ENCODE results near the gene FN3KRP. TPM values are rescaled to one million over a fixed set of nuclear protein-coding genes. Genes with fewer than 3 reads are reported as not detected.

The FN3KRP gene
- total and polyA plus RNA-seq, 4 donors, result 10.1 to 15.5 (median 11.0) TPM

- DNase-seq (ENCODE audit: low spot score), result no peak
- H3K27ac ChIP-seq (ENCODE audit: low read depth in 1 of 2, low read length in 2 of 2), result no peak overlapping the region
These were observed 25.6 kb upstream of the FN3KRP start for GRCh38 chr17:82690786-82691489.

More at GRCh38 chr17:82690786-82691489, 25.6 kb upstream of the FN3KRP start:
- H3K27me3 ChIP-seq (ENCODE audit: control insufficient read depth in 4 of 4, insufficient read depth in 4 of 4, low read length in 3 of 4), result no peaks in the 10 kb centered on the region
- no peak overlapping the region for H3K9ac ChIP-seq (ENCODE audit: low read depth in 1 of 2, low read length in 2 of 2)
- 87% methylated on average over 18 of the region's 18 CpGs for WGBS
- H3K9me3 ChIP-seq (ENCODE audit: control insufficient read depth in 4 of 4, low read length in 3 of 4), result peaks cover 0 to 6% (median 2%) of the 10 kb centered on the region in 4 donors
- TF ChIP-seq ATF3 (IDR thresholded peaks at IDR 0.05) (no peak), RXRA (IDR thresholded peaks at IDR 0.05) (no peak), FOXA2 (IDR thresholded peaks at IDR 0.05) (no peak), GABPA (IDR thresholded peaks at IDR 0.05 in 1 of 2, conservative IDR thresholded peaks at IDR 0.05 in 1 of 2) (no peak), REST (IDR thresholded peaks at IDR 0.05) (no peak), ZBTB33 (IDR thresholded peaks at IDR 0.05) (no peak), CTCF (IDR thresholded peaks at IDR 0.05; ENCODE audit: low read depth, low read length, missing input control) (no peak), HNF4A (conservative IDR thresholded peaks at IDR 0.05) (no peak), EGR1 (IDR thresholded peaks at IDR 0.05; ENCODE audit: low read depth in 2 of 2) (no peak), FOXA1 (IDR thresholded peaks at IDR 0.05) (no peak), NR2F2 (IDR thresholded peaks at IDR 0.05) (no peak), SP1 (IDR thresholded peaks at IDR 0.05) (no peak), MAX (IDR thresholded peaks at IDR 0.05) (no peak), JUND (IDR thresholded peaks at IDR 0.05) (no peak), RAD21 (IDR thresholded peaks at IDR 0.05) (no peak), HNF4G (IDR thresholded peaks at IDR 0.05) (no peak), TAF1 (conservative IDR thresholded peaks at IDR 0.05) (no peak), YY1 (IDR thresholded peaks at IDR 0.05) (no peak)
- no peak overlapping the region for H3K4me3 ChIP-seq (ENCODE audit: low read depth in 1 of 3, low read length in 3 of 3)
- H3K36me3 ChIP-seq (ENCODE audit: control insufficient read depth in 4 of 4, insufficient read depth in 3 of 4, low read depth in 1 of 4, low read length in 3 of 4), result no peaks in the 10 kb centered on the region
- H3K4me1 ChIP-seq (ENCODE audit: control insufficient read depth in 4 of 4, insufficient read depth in 4 of 4, low read length in 3 of 4), result peaks cover 2 to 18% (median 8%) of the 10 kb centered on the region in 4 donors

Measured in liver (tissue), 9 donors.